DND-41 (cell line): Measurements from ENCODE around the gene BTG3.

Source experiments
- ATAC-seq: fragments of 200-7000 bp; cut with Tn5 transposase; 3 replicates; pipeline ENCODE4 v1.9.1; 2021; ENCODE audit warnings: low read depth; ENCODE audit not compliant: insufficient read depth
- DNase-seq: peaks from one replicate; pipeline ENCODE4 v3.0.0-alpha.2; 2020
- H2AFZ ChIP-seq: 2 replicates; pipeline ENCODE4 v1.6.0; 2012; ENCODE audit warnings: low read depth, low read length
- H3K27ac ChIP-seq: 2 replicates; pipeline ENCODE4 v1.5.1; 2012; ENCODE audit warnings: low read length, inconsistent platforms
- H3K27me3 ChIP-seq: fragments of 200-600 bp; sonication (generic); 2 replicates; pipeline ENCODE4 v1.6.0; 2012; ENCODE audit warnings: low read length, mild to moderate bottlenecking, inconsistent platforms; ENCODE audit not compliant: insufficient read depth, poor library complexity
- H3K36me3 ChIP-seq: 2 replicates; pipeline ENCODE4 v1.5.1; 2012; ENCODE audit warnings: low read length, inconsistent platforms; ENCODE audit not compliant: insufficient read depth
- H3K4me1 ChIP-seq: 2 replicates; pipeline ENCODE4 v1.5.1; 2012; ENCODE audit warnings: mild to moderate bottlenecking, low read length; ENCODE audit not compliant: insufficient read depth
- H3K4me2 ChIP-seq: 2 replicates; pipeline ENCODE4 v1.6.0; 2012; ENCODE audit warnings: mild to moderate bottlenecking, moderate library complexity, low read length, inconsistent platforms; ENCODE audit not compliant: insufficient read depth
- H3K4me3 ChIP-seq, 2 experiments: fragments of 200-600 bp in 1 of 2; shearing (Covaris generic) in 1 of 2; 2 replicates each; pipeline ENCODE4 v1.5.1; 2012 to 2016; ENCODE audit warnings: inconsistent platforms in 2 of 2, low read length in 2 of 2, mild to moderate bottlenecking in 2 of 2, low read depth in 1 of 2, moderate library complexity in 1 of 2
- H3K79me2 ChIP-seq: 2 replicates; pipeline ENCODE4 v1.6.0; 2012; ENCODE audit warnings: low read length, inconsistent platforms; ENCODE audit not compliant: insufficient read depth
- H3K9ac ChIP-seq: 2 replicates; pipeline ENCODE4 v1.6.0; 2012; ENCODE audit warnings: low read depth, mild to moderate bottlenecking, inconsistent platforms, low read length, moderate library complexity
- H3K9me3 ChIP-seq: 2 replicates; pipeline ENCODE4 v1.5.1; 2012; ENCODE audit warnings: low read length, moderate library complexity, mild to moderate bottlenecking, inconsistent platforms; ENCODE audit not compliant: insufficient read depth, severe bottlenecking
- H4K20me1 ChIP-seq: 2 replicates; pipeline ENCODE4 v1.6.0; 2012; ENCODE audit warnings: low read length; ENCODE audit not compliant: insufficient read depth
- CTCF ChIP-seq: IDR thresholded peaks from 2 replicates; pipeline ENCODE4 v1.5.1; 2012; ENCODE audit warnings: borderline replicate concordance, low read length, moderate library complexity, mild to moderate bottlenecking; ENCODE audit not compliant: poor library complexity, severe bottlenecking; ENCODE audit errors: extremely low read depth
- EZH2 ChIP-seq: IDR thresholded peaks from 3 replicates; pipeline ENCODE4 v1.6.1; 2012; ENCODE audit warnings: borderline replicate concordance, low read depth, mild to moderate bottlenecking, moderate library complexity, low read length, inconsistent platforms; ENCODE audit not compliant: severe bottlenecking

Gene BTG3

GRCh38 chr21:17577701-17578100, 35.0 kb downstream of the BTG3 start:
- Histone ChIP-seq H4K20me1 (no peaks in the 10 kb centered on the region), H3K27me3 (no peaks in the 10 kb centered on the region), H3K4me1 (no peaks in the 10 kb centered on the region), H3K4me3 (no peak overlapping the region), H3K9ac (no peak overlapping the region), H2AFZ (no peak overlapping the region), H3K36me3 (no peaks in the 10 kb centered on the region), H3K4me2 (no peak overlapping the region), H3K27ac (no peak overlapping the region), H3K9me3 (no peaks in the 10 kb centered on the region), H3K79me2 (no peaks in the 10 kb centered on the region)
- no peak for DNase-seq
- no peak for TF ChIP-seq CTCF
- TF ChIP-seq EZH2, result no peak
- no peak for ATAC-seq

DNA sequence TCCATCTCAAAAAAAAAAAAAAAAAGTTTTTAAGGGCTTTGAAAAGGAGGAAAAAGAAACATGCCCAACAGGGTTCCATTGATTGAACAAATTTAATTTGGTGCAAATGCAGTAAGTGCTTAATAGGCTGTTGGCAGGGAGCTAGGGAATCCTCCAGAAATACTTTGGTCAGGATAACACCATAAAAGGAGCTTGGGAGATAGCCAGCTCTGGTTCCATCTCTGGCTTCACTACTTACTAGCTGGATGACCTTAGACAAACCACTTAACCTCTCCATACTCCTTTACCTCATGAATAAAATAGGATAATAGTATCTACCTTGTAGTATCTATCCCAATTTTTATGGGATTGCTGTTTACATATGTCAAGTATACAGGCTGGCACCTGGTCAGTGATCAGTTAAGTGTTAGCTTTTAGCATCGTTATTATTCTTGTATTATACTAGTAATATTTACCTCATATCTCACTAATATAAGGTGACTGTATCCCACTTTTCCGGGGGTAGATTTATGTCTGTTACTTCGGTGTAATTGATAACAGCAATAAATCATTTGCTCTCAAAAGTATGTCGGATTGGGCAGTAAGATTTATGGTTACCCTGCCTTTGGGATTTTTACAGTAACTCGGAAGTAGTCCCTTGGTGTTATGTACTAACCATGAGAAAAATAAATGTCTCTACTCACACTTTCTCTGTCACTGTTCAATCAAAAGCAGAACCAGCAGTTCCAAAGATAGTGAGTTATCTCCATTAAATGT, 36.4 kb downstream of the BTG3 start:
- H3K79me2 ChIP-seq, result no peaks in the 10 kb centered on the region
- H3K9me3 ChIP-seq, result no peaks in the 10 kb centered on the region
- TF ChIP-seq EZH2 (no peak), CTCF (no peak)
- H3K9ac ChIP-seq, result no peak overlapping the region
- no peak overlapping the region for H3K4me2 ChIP-seq
- H3K4me1 ChIP-seq, result no peaks in the 10 kb centered on the region
- H2AFZ ChIP-seq, result no peak overlapping the region
- H4K20me1 ChIP-seq, result no peaks in the 10 kb centered on the region
- ATAC-seq (no peak), DNase-seq (no peak)
- no peak overlapping the region for H3K4me3 ChIP-seq
- H3K36me3 ChIP-seq, result no peaks in the 10 kb centered on the region
- no peaks in the 10 kb centered on the region for H3K27me3 ChIP-seq
- no peak overlapping the region for H3K27ac ChIP-seq

DNA sequence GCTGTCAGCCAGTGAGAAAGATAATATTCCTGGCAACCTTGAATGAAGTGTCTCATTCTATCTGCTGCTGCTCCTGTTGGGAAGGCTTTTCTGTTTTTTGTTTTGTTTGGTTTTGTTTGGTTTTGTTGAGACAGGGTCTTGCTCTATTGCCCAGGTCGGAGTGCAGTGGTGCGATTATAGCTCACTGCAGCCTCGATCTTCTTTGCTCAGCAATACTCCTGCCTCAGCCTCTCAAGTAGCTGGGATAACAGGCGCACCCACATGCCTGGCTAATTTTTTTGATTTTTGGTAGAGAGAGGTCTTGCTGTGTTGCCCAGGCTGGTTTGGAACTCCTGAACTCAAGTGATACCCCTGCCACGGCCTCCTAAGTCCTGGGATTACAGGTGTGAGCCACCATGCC, 37.6 kb downstream of the BTG3 start:
- ATAC-seq, result no peak
- no peak overlapping the region for H2AFZ ChIP-seq
- no peak overlapping the region for H3K27ac ChIP-seq
- TF ChIP-seq CTCF (no peak), EZH2 (no peak)
- H3K36me3 ChIP-seq, result no peaks in the 10 kb centered on the region
- no peaks in the 10 kb centered on the region for H3K4me1 ChIP-seq
- no peak overlapping the region for H3K4me3 ChIP-seq
- DNase-seq, result no peak
- H4K20me1 ChIP-seq, result no peaks in the 10 kb centered on the region
- H3K27me3 ChIP-seq, result no peaks in the 10 kb centered on the region
- H3K4me2 ChIP-seq, result no peak overlapping the region
- no peak overlapping the region for H3K9ac ChIP-seq
- no peaks in the 10 kb centered on the region for H3K79me2 ChIP-seq
- H3K9me3 ChIP-seq, result no peaks in the 10 kb centered on the region
